ENCODE results near the gene TM2D3.

DNA sequence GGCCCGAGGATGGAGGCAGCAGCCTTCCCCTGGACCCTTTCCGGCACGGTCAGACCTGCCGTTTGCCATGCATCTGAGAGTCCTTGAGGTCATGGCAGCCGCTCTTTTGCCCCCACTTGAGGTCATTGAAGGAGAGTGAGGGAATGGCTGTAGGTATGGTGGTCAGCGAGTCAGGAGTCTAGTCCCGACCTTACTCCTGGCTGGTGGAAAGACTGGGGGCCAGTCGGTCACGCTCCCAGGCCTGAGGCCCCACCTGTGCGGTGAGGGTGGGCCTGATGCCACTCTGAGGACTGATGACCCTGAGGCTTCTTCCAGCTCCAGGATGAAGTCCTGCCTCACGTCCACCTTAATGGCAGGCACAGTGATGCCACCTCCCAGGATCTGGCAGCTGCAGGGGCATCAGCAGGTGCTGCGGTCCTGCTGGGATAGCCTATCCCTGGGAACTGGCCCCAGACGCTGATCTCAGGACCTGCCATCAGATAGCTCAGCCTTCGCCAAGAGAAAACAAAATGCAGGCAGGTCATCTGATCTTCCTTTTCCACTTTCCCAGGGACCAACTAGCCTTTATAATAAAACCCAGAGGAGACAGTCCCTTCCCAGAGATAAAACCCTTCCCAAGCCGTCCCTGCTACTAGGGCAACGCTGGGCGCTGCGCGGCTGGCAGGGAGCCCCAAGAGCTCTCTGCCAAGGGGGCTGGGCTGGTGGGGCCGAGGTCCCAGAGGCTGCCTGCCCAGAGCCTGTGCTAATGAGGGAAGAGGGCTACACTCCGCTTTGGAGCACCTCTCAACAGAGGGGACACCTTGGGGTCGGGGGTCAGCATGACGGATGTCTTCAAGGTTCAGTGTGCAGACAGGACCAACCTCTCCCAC is 42.2 kb downstream of the TM2D3 start:
- TF ChIP-seq, protein P1, sequence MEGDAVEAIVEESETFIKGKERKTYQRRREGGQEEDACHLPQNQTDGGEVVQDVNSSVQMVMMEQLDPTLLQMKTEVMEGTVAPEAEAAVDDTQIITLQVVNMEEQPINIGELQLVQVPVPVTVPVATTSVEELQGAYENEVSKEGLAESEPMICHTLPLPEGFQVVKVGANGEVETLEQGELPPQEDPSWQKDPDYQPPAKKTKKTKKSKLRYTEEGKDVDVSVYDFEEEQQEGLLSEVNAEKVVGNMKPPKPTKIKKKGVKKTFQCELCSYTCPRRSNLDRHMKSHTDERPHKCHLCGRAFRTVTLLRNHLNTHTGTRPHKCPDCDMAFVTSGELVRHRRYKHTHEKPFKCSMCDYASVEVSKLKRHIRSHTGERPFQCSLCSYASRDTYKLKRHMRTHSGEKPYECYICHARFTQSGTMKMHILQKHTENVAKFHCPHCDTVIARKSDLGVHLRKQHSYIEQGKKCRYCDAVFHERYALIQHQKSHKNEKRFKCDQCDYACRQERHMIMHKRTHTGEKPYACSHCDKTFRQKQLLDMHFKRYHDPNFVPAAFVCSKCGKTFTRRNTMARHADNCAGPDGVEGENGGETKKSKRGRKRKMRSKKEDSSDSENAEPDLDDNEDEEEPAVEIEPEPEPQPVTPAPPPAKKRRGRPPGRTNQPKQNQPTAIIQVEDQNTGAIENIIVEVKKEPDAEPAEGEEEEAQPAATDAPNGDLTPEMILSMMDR (IDR thresholded peaks at IDR 0.05), result no peak
- no peak for TF ChIP-seq POLR2A (IDR thresholded peaks at IDR 0.05; ENCODE audit: low read depth)

Data from esophagus muscularis mucosa (tissue), 3 donors.